DND-41 (cell line): ENCODE results near the gene TRIM45.

Experiments used
- EZH2 ChIP-seq: IDR thresholded peaks from 3 replicates; pipeline ENCODE4 v1.6.1; 2012; ENCODE audit warnings: borderline replicate concordance, low read depth, mild to moderate bottlenecking, moderate library complexity, low read length, inconsistent platforms; ENCODE audit not compliant: severe bottlenecking
- TF ChIP-seq, protein P1 (sequence below): IDR thresholded peaks from 2 replicates; pipeline ENCODE4 v1.5.1; 2012; ENCODE audit warnings: borderline replicate concordance, low read length, moderate library complexity, mild to moderate bottlenecking; ENCODE audit not compliant: poor library complexity, severe bottlenecking; ENCODE audit errors: extremely low read depth

DNA sequence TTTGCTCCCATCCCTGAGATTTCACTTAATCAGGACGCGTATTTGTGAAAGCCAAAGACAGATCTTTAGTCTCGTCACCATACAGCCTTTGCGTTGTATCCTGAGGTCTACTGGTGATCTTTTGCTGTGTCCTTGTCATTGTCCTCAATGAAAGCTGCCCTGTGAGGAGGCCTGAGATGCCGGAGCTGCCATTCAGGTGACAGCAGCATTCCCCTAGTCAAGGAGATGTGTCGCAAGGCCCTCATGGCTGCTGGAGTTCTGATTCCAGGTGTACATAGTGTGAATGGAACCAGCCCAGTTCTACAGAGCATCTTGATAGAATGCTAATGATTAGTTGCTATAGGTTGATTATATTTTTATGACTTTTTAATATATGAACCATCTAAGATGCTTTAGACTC, 37.3 kb downstream of the TRIM45 start:
- TF ChIP-seq, protein P1, sequence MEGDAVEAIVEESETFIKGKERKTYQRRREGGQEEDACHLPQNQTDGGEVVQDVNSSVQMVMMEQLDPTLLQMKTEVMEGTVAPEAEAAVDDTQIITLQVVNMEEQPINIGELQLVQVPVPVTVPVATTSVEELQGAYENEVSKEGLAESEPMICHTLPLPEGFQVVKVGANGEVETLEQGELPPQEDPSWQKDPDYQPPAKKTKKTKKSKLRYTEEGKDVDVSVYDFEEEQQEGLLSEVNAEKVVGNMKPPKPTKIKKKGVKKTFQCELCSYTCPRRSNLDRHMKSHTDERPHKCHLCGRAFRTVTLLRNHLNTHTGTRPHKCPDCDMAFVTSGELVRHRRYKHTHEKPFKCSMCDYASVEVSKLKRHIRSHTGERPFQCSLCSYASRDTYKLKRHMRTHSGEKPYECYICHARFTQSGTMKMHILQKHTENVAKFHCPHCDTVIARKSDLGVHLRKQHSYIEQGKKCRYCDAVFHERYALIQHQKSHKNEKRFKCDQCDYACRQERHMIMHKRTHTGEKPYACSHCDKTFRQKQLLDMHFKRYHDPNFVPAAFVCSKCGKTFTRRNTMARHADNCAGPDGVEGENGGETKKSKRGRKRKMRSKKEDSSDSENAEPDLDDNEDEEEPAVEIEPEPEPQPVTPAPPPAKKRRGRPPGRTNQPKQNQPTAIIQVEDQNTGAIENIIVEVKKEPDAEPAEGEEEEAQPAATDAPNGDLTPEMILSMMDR, result no peak
- TF ChIP-seq EZH2, result no peak
